ACC112 (cell line): ENCODE data around the gene PLD6.

Source experiments
- H2AFZ ChIP-seq: fragments of 200-600 bp; sonication (generic); one replicate; pipeline ENCODE4 v1.6.0; 2017; ENCODE audit warnings: antibody characterized with exemption, low read length; ENCODE audit not compliant: unreplicated experiment
- H3K27ac ChIP-seq: fragments of 200-600 bp; sonication (generic); 2 replicates; pipeline ENCODE4 v1.5.1; 2014; ENCODE audit warnings: low read depth, mild to moderate bottlenecking, antibody characterized with exemption, low read length, moderate library complexity
- H3K27me3 ChIP-seq: fragments of 200-600 bp; sonication (generic); 2 replicates; pipeline ENCODE4 v1.6.1; 2014; ENCODE audit warnings: mild to moderate bottlenecking, antibody characterized with exemption, low read length, moderate library complexity, mixed read lengths; ENCODE audit not compliant: insufficient read depth
- H3K36me3 ChIP-seq: fragments of 200-600 bp; sonication (generic); 2 replicates; pipeline ENCODE4 v1.6.1; 2016; ENCODE audit warnings: mild to moderate bottlenecking, antibody characterized with exemption, low read length, moderate library complexity, mixed read lengths; ENCODE audit not compliant: insufficient read depth
- H3K4me1 ChIP-seq: fragments of 200-600 bp; sonication (generic); one replicate; pipeline ENCODE4 v1.6.1; 2016; ENCODE audit warnings: low read length, mixed read lengths; ENCODE audit not compliant: insufficient read depth, unreplicated experiment, control insufficient read depth
- H3K4me3 ChIP-seq: fragments of 200-600 bp; sonication (generic); 2 replicates; pipeline ENCODE4 v1.5.1; 2014; ENCODE audit warnings: mild to moderate bottlenecking, low read depth, low read length
- H3K79me2 ChIP-seq: fragments of 200-600 bp; sonication (generic); one replicate; pipeline ENCODE4 v1.6.0; 2016; ENCODE audit warnings: low read length; ENCODE audit not compliant: control insufficient read depth, unreplicated experiment, insufficient read depth

The PLD6 gene

DNA sequence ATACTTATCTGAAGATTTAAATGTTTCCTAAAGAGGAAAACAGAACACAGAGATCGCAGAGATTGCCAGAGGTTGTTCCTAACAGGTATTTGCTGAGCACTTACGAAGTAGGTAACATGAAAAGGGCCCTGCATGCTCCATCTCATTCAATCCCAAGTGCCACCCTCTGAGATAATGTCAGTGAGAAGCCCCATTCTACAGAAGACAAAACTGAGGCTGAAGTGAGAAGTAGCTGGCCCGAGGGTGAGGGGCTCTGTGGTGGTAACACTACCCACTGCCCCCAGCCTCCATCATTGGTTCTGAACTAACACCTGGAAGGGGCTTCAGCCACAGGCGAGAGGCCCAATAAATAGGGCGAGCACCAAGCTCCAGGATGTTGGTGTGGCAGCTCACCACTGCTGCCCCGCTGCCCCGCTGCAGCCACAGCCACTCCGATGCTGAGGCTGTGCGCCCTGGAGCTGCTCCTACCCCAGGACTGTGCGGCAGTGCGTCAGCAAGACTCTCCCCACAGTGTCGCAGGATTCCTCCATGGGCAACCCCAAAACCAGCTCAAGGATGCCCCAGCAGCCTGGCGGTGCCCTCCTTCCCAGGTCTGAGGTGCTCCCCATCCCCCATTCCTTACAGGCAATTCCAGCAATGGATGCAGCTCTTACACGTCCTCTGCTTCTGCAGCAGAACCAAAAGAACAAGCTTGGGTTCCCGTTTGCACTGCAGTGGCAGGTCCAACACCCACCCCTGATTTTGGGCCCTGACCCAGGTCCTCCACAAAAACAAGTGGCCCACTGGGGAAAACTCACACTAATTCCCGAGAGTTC lies 20.5 kb upstream of the PLD6 start:
- no peaks in the 10 kb centered on the region for H3K27me3 ChIP-seq
- H3K27ac ChIP-seq = no peak overlapping the region
- peaks cover 21% of the 10 kb centered on the region; the same call in 1 of the 2 replicates for H3K36me3 ChIP-seq
- H2AFZ ChIP-seq = no peak overlapping the region
- peaks cover 18% of the 10 kb centered on the region for H3K79me2 ChIP-seq
- H3K4me3 ChIP-seq = no peak overlapping the region
- H3K4me1 ChIP-seq = no peaks in the 10 kb centered on the region

DNA sequence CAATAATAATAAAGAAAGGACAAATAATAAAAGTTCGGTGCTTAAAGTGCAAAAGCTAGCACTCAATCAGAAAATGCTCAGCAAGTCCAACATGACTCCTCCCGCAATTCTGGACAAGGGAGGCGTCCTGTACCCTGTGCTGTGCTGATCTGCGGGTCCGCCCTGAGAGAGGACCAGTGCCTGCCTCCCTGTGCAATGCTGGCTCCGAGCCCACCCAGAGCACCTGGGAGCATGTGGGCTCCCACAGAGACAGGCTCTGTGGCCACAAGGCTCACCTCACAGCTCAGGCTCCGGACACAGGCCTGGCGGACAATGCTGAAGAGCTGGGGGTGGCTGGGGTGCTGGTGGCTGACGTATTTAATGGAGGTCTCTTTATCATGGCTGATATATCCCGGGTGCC lies 19.8 kb upstream of the PLD6 start:
- Histone ChIP-seq H3K36me3 (peaks cover 22% of the 10 kb centered on the region; the same call in 1 of the 2 replicates), H3K27me3 (no peaks in the 10 kb centered on the region), H3K79me2 (peaks cover 14% of the 10 kb centered on the region), H3K4me1 (no peaks in the 10 kb centered on the region), H2AFZ (no peak overlapping the region), H3K27ac (no peak overlapping the region), H3K4me3 (no peak overlapping the region)

DNA sequence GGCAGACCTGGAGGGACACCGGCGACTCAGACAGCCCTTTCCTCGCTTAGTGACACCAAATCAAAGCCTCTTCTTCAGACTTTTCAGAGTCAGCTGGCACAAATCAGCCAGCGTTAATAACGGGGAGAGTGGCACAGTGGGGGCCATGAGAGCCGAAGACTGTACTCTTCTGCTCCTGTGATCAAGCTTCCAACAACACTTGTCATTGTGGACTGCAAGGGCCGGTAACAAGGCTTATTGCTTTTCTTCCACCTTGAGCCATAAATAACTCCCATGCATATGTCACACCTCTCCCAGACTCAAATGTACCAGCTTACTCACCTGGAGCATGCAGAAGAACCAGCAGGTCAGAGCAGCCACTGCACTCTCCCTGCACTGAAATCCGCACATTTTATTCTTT lies 18.0 kb upstream of the PLD6 start:
- no peaks in the 10 kb centered on the region for H3K27me3 ChIP-seq
- no peak overlapping the region for H3K27ac ChIP-seq
- H3K4me3 ChIP-seq = no peak overlapping the region
- H3K4me1 ChIP-seq = no peaks in the 10 kb centered on the region
- H3K79me2 ChIP-seq = peaks cover 6% of the 10 kb centered on the region
- no peak overlapping the region for H2AFZ ChIP-seq
- H3K36me3 ChIP-seq = peaks cover 21% of the 10 kb centered on the region; the same call in 1 of the 2 replicates

DNA sequence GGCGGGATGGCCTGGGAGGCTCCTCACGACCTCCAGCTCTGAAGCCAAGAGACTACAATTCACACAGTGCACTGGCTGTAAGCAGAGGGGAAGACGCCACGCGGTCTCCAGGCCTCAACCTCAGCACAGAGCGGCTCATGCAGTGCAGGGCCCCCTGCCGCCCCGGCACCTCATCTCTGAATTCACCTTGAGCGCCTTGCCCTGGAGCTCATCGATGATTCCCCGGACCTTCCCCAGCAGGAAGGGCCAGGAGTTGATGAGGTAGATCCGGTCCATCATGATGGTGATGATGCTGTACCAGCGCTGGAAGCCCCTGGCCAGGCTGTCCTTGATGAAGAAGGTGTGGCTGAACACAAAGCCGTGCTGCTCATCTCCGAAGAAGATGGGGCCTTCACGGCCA lies 17.6 kb upstream of the PLD6 start:
- H3K4me1 ChIP-seq = no peaks in the 10 kb centered on the region
- H2AFZ ChIP-seq = no peak overlapping the region
- H3K79me2 ChIP-seq = peaks cover 2% of the 10 kb centered on the region
- no peaks in the 10 kb centered on the region for H3K27me3 ChIP-seq
- H3K36me3 ChIP-seq = peaks cover 21% of the 10 kb centered on the region; the same call in 1 of the 2 replicates
- no peak overlapping the region for H3K4me3 ChIP-seq
- no peak overlapping the region for H3K27ac ChIP-seq

DNA sequence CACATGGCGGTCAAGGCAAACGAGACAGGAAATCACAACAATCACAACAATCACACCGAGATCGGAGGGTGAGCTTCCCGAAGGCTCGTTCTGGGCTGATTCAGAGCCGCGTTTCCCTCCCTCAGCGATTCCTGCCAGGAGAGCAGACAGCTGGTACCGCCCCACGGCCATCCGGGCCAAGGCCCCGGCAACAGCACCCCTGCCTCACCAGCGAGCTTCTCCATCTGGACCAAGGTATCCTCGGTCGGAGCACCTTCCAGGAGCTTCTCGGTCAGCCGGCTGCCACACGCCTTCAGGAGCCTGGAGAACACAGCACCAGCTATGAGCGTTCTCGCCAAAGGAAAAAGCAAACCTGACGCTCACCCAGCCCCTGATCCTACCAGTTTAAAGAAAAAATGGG lies 15.2 kb upstream of the PLD6 start:
- no peaks in the 10 kb centered on the region for H3K27me3 ChIP-seq
- no peak overlapping the region for H3K27ac ChIP-seq
- H2AFZ ChIP-seq = no peak overlapping the region
- peaks cover 36% of the 10 kb centered on the region; the same call in 1 of the 2 replicates for H3K36me3 ChIP-seq
- H3K4me1 ChIP-seq = no peaks in the 10 kb centered on the region
- H3K79me2 ChIP-seq = peaks cover 2% of the 10 kb centered on the region
- no peak overlapping the region for H3K4me3 ChIP-seq

DNA sequence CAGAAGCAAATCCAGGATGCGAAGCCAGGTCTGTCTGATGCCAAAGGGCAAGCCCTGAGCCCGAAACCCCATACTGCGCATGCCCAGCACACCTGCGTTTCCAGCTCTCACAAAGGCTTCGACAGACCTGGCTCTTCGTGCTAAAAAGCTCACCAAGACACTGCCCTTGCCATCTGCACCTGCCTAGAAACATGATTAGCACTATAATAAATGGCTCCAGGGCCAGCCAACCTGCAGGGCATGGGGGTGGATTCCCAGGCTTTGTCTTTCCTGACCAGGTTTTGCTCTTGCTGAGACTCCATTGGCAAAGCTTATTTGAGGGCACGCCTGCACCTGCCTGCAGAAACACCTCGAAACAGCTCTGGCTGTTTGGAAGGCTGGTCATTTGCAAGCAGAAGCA lies 14.4 kb upstream of the PLD6 start:
- Histone ChIP-seq H3K4me3 (no peak overlapping the region), H3K27me3 (no peaks in the 10 kb centered on the region), H3K4me1 (no peaks in the 10 kb centered on the region), H3K27ac (no peak overlapping the region), H3K36me3 (peaks cover 36% of the 10 kb centered on the region; the same call in 1 of the 2 replicates), H3K79me2 (peaks cover 2% of the 10 kb centered on the region), H2AFZ (no peak overlapping the region)

DNA sequence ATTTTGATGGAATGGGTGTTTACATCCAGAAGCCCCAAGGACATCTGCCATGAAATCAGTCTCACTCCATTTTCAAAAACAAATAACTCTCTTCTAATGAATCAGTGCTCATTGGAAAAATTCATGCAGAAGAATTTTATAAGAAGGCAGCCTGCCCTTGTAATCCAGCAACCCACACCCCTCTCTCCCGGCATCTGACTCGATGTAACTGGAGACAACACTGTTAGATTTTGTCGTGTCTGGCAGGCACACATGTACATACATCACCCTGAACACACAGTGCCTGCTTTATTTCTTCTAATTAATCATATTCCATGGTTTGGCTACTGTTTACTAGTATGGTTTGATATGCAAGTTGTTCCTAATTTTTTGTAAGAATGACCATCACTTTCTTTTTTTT lies 11.9 kb upstream of the PLD6 start:
- Histone ChIP-seq H3K36me3 (peaks cover 27% of the 10 kb centered on the region; the same call in 1 of the 2 replicates), H3K4me3 (no peak overlapping the region), H2AFZ (no peak overlapping the region), H3K4me1 (no peaks in the 10 kb centered on the region), H3K27me3 (no peaks in the 10 kb centered on the region), H3K27ac (no peak overlapping the region), H3K79me2 (peaks cover 2% of the 10 kb centered on the region)

DNA sequence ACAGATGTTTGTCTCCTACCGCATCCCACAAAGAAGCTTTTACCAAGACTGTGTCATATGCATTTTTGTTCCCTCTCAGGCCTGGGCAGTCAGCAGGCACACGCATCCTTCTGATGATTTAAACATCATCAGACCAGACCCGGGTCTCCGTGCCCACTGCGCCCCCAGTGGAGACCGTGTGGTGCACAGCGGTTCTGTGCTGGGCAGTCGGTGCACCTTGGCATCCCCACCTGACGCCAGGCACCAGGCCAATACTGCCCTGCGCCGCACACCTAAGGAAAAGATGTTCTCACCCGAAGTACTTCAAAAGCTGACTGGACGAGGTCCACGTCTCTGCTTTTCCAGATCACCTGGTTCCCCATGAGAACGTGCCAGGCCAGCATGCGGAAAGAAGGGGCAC lies 10.6 kb upstream of the PLD6 start:
- Histone ChIP-seq H3K27ac (no peak overlapping the region), H3K36me3 (peaks cover 19% of the 10 kb centered on the region; the same call in 1 of the 2 replicates), H3K79me2 (peaks cover 2% of the 10 kb centered on the region), H2AFZ (no peak overlapping the region), H3K4me3 (no peak overlapping the region), H3K4me1 (no peaks in the 10 kb centered on the region), H3K27me3 (no peaks in the 10 kb centered on the region)

DNA sequence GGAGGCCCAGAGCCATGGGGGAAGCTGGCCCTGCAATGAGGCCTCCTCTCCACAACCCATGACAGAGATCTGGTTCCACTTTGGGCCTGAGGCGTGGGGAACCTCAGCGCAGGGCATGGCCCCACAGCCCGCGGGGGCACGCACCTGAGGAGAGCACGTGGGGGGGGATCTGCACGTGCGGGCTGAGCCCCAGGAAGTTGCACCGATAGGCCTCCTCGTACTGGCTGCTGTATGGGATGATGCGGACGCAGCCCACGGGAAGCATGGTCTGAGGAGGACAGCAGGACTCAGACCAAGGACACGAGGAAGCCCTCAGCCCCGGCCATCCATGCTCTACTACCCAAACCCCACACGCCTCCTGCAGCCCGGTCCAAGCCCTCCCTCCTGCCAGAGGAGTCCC lies 10.1 kb upstream of the PLD6 start:
- no peaks in the 10 kb centered on the region for H3K4me1 ChIP-seq
- no peak overlapping the region for H3K27ac ChIP-seq
- H2AFZ ChIP-seq = no peak overlapping the region
- no peaks in the 10 kb centered on the region for H3K27me3 ChIP-seq
- H3K36me3 ChIP-seq = peaks cover 17% of the 10 kb centered on the region; the same call in 1 of the 2 replicates
- no peak overlapping the region for H3K4me3 ChIP-seq
- no peaks in the 10 kb centered on the region for H3K79me2 ChIP-seq

DNA sequence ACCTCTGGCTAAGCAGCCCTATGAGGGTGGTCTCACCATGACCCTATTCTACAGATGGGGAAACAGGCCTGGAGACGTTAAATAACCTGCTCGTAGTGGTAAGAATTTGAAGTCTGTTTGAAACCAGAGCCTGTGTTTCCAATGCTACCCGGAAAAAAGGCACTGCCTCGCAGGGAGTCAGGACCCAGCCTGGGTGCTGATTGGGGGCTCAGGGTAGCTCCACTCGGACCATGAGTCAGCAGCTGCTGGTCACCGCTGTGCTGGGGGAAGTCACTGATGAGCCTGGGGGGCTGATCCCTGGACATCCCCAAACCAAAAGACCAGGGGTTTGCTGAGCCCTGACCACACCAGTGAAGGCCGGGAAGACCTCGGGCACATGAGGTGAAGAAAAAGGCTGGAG lies 9.4 kb upstream of the PLD6 start:
- H3K27me3 ChIP-seq = no peaks in the 10 kb centered on the region
- H3K4me1 ChIP-seq = no peaks in the 10 kb centered on the region
- no peak overlapping the region for H3K4me3 ChIP-seq
- peaks cover 17% of the 10 kb centered on the region; the same call in 1 of the 2 replicates for H3K36me3 ChIP-seq
- no peaks in the 10 kb centered on the region for H3K79me2 ChIP-seq
- no peak overlapping the region for H3K27ac ChIP-seq
- H2AFZ ChIP-seq = no peak overlapping the region
